ENCODE measurements around the gene A3GALT2. TPM values are rescaled to one million over a fixed set of nuclear protein-coding genes. Genes with fewer than 3 reads are reported as not detected.

Gene A3GALT2
- total and polyA plus RNA-seq, 4 donors, result not detected

Small RNA genes lying within 50 kb of the gene (small RNA-seq; reads per million reads assigned to genes)
- not detected for gene RN7SKP16

Other genes starting within 250 kb of the A3GALT2 start
- gene AZIN2, start 239.9 kb downstream of the A3GALT2 start, total RNA-seq, result 1 to 10 TPM in 1 of 2 donors, under 1 TPM in 1; 0.79 to 2.6 TPM
- gene AZIN2, start 239.9 kb downstream of the A3GALT2 start, polyA plus RNA-seq, result under 1 TPM; 0.68 to 0.69 TPM
- gene TRIM62, start 139.1 kb downstream of the A3GALT2 start, total RNA-seq, result 1 to 10 TPM; 1.1 to 1.3 TPM
- gene TRIM62, start 139.1 kb downstream of the A3GALT2 start, polyA plus RNA-seq, result 1 to 10 TPM in 1 of 2 donors, under 1 TPM in 1; 0.60 to 1.2 TPM
- 1 to 10 TPM; 2.3 to 6.2 TPM for gene ZNF362, start 64.6 kb downstream of the A3GALT2 start, total RNA-seq
- gene ZNF362, start 64.6 kb downstream of the A3GALT2 start, polyA plus RNA-seq, result 1 to 10 TPM; 4.6 to 6.3 TPM
- gene PHC2, start 110.0 kb upstream of the A3GALT2 start, total RNA-seq, result 10 to 100 TPM; 27.0 to 67.8 TPM
- 10 to 100 TPM; 19.1 to 62.3 TPM for gene PHC2, start 110.0 kb upstream of the A3GALT2 start, polyA plus RNA-seq
- gene ZSCAN20, start 151.5 kb upstream of the A3GALT2 start, total RNA-seq, result 1 to 10 TPM; 1.8 to 2.3 TPM
- under 1 TPM; 0.48 to 0.92 TPM for gene ZSCAN20, start 151.5 kb upstream of the A3GALT2 start, polyA plus RNA-seq